Omental fat pad (tissue), 4 donors: ENCODE data around the gene C19orf25. TPM values are rescaled to one million over a fixed set of nuclear protein-coding genes. Genes with fewer than 3 reads are reported as not detected.
"Not testable (repeated sequence)": the region's sequence is repeated elsewhere in the genome, so short reads cannot be mapped to it uniquely, and the experiment has no call there.

Source experiments
- ATAC-seq: fragments of 150-250 bp; one replicate; pipeline ENCODE4 v1.9.1; 2016; ENCODE audit warnings: mild to moderate bottlenecking, moderate library complexity; ENCODE audit not compliant: low FRiP score
- DNase-seq: peaks from one replicate; pipeline ENCODE4 v3.0.0-alpha.2; 2019; ENCODE audit warnings: low spot score
- CTCF ChIP-seq, 3 donors: fragments of 450-650 bp; IDR thresholded peaks; one replicate each; pipeline ENCODE4 v1.5.1; 2016 to 2017; ENCODE audit warnings: antibody characterized with exemption in 3 of 3, mild to moderate bottlenecking in 3 of 3, moderate library complexity in 2 of 3
- total RNA-seq, 4 donors: library from RNA; depleted of rRNA; stranded (reverse); fragments of >200 nt; gene quantifications; one replicate each; pipeline ENCODE4 v1.1.0, GENCODE V29; 2016

C19orf25 gene
- total RNA-seq, 4 donors from 2014 or later, result 17.6 to 26.2 (median 20.6) TPM

DNA sequence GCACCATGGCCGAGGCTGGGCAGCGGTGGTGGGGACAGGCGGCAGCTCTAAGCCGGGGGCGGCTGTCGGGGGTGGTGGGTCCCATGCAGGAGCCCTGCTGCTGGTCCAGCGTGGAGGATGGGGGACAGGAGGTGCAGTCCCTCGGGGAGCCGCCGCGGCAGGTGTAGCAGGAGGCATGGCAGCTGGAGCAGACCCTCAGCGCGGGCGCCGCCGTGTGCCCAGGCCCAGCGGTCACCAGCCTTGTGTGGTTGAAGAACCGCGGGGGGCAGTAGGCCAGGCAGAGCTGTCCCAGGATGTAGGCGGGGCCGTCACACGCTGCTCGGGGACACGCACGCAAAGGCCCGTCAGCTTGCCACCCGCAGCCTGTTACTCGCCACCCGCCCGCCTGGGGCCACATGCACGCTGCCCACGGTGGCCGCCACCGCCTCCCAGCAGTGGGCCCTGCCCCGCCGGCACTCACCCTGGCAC is 2.9 kb upstream of the C19orf25 start:
- no peak for DNase-seq
- TF ChIP-seq CTCF (IDR thresholded peaks at IDR 0.05), result no peak

DNA sequence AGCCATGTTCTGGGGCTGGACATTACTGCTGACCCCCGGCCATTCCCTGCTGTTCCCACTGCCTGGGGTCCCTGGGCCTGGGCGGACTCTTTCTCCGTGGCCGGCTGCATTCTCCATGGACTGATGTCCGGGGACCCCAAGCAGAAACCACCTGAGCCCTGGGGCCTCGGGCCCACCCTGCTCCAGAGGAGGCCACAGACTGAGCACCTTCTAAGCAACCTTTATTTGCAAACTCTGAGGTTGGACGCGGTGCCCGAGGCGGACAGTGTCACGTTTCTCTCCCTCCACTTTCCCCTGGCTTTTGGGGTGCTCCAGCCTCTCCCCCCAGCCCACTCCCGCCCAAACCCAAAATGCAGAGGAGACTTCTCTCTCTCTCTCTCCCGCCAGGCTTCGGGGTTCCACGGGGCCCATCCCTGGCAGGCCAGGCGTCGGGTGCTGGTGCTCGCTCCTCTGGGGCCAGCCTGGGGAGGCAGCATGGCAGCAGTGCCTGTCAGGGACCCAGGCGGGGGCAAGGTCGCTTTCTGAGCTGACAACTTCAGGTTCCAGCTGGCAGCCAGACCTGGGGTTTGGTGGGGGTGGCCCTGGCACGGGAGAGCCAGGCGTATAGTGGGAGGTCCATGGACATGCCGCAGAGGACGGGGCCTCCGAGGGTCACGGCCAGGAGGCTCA is 2.3 kb upstream of the C19orf25 start:
- no peak for DNase-seq
- no peak for ATAC-seq
- TF ChIP-seq CTCF (IDR thresholded peaks at IDR 0.05), result no peak

More for the DNA sequence above, 2.9 kb upstream of the C19orf25 start:
- ATAC-seq, result no peak

GRCh38 chr19:1477056-1477455 is 2.0 kb downstream of the C19orf25 start:
- ATAC-seq, DNase-seq: not testable (repeated sequence)

DNA sequence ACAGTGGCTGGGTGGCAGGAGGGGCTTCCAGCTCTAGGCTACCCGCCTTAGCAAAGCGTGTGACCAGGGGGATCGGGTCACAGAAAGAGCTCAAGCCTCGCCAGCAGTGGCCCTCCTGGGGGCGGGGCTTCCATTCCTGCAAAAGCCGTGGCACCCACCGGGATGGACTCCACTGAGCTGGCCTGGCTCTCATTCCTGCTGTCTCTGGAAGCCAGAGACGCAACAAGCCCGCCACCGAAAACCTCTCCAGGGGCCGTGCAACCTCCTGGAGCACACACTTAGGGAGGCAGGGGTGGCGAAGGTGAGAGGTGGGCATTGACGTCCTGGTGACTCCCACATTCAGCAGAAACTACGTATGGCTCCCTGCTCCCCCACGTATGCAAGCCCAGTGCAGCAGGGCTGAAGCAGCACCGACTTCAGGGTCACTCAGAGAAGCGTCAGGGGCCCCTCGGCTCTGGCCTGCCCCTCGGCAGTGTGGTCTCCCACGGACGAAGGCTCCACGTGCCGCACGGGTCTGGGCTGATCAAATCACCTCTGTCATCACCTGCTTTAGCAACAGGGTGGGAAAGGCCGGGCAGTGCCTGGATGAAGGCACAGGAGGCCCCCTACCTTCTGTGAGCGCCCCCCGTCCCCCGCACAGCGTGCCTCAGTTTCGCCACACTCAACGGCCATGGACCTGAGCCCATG is 3.1 kb downstream of the C19orf25 start:
- TF ChIP-seq CTCF (IDR thresholded peaks at IDR 0.05), result no peak
- no peak for ATAC-seq
- no peak for DNase-seq

GRCh38 chr19:1474765-1475351 is 4.2 kb downstream of the C19orf25 start:
- no peak for TF ChIP-seq CTCF (IDR thresholded peaks at IDR 0.05)
- no peak for ATAC-seq
- no peak for DNase-seq

DNA sequence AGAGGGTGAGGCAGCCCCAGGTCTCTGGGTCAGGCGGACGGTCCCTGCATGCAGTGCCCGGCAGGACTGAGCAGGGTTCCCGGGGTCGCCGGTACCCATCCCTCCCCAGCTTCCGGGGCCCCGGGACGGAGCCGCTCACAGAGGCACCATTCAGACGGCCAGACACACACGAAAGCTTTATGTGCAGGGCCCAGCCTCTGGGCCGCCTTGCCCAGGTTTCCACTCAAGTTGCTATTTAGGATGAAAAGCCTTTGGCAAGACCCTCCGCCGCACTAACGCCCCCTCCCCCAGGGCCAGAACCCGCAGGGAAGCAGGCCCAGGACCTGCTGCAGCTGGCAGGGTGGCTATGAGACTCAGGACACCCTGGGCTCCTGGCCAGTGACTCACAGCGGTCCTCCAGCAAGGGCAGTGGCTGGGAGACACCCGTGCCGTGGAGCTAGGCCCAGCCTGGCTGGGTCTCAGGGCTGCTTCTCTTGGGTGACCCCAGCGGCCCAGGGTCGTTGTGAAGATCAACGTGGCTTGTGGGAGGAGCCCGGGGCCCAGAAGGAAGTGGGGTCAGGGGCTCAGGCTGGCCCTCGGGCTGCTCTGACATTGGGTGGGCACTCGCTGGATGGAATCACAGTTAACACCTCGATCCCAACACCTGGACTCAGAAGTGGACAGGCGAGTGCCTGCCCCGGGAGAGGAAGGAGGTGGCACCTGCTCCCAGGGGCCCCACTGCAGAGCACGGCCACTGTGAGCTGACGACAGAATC is 4.8 kb downstream of the C19orf25 start:
- no peak for TF ChIP-seq CTCF (IDR thresholded peaks at IDR 0.05)
- ATAC-seq (no peak), DNase-seq (no peak)
